ENCODE data around the gene CENPO.
"Not testable (repeated sequence)": the region's sequence is repeated elsewhere in the genome, so short reads cannot be mapped to it uniquely, and the experiment has no call there.

The CENPO gene

GRCh38 chr2:24824966-24825882 is 32.0 kb downstream of the CENPO start:
- peak; percentile 23 for DNase-seq

GRCh38 chr2:24825883-24826772 is 32.9 kb downstream of the CENPO start:
- no peak for DNase-seq

GRCh38 chr2:24826773-24827145 is 33.5 kb downstream of the CENPO start:
- DNase-seq = no peak

GRCh38 chr2:24827321-24828237 is 34.4 kb downstream of the CENPO start:
- peak; percentile 65 for DNase-seq

- DNase-seq = no peak
Measured at GRCh38 chr2:24828238-24828996, 35.2 kb downstream of the CENPO start.

GRCh38 chr2:24830351-24830750 is 37.1 kb downstream of the CENPO start:
- no peak for DNase-seq

GRCh38 chr2:24830786-24831185 is 37.6 kb downstream of the CENPO start:
- no peak for DNase-seq

GRCh38 chr2:24831221-24832072 is 38.2 kb downstream of the CENPO start:
- DNase-seq = no peak

- DNase-seq = no peak
Measured at GRCh38 chr2:24832073-24832461, 38.8 kb downstream of the CENPO start.

- DNase-seq = no peak
Measured at GRCh38 chr2:24832521-24832920, 39.3 kb downstream of the CENPO start.

- DNase-seq = no peak
Measured at GRCh38 chr2:24832931-24833701, 39.9 kb downstream of the CENPO start.

- DNase-seq = no peak
Measured at GRCh38 chr2:24833821-24834732, 40.9 kb downstream of the CENPO start.

GRCh38 chr2:24834733-24835395 is 41.6 kb downstream of the CENPO start:
- DNase-seq = no peak

GRCh38 chr2:24835411-24835810 is 42.2 kb downstream of the CENPO start:
- not testable (repeated sequence) for DNase-seq

GRCh38 chr2:24836206-24836605 is 43.0 kb downstream of the CENPO start:
- DNase-seq = no peak

- no peak for DNase-seq
Measured at GRCh38 chr2:24836706-24837105, 43.5 kb downstream of the CENPO start.

- DNase-seq = no peak
Measured at GRCh38 chr2:24837996-24838513, 44.8 kb downstream of the CENPO start.

GRCh38 chr2:24838541-24838940 is 45.3 kb downstream of the CENPO start:
- DNase-seq = no peak
